SW 1271 (cell line): ENCODE results near the gene MRPL37.

Experiments
- DNase-seq, 2 experiments: peaks; one replicate each; lab custom pipeline; 2025; lab: John Stamatoyannopoulos, UW

Gene MRPL37

DNA sequence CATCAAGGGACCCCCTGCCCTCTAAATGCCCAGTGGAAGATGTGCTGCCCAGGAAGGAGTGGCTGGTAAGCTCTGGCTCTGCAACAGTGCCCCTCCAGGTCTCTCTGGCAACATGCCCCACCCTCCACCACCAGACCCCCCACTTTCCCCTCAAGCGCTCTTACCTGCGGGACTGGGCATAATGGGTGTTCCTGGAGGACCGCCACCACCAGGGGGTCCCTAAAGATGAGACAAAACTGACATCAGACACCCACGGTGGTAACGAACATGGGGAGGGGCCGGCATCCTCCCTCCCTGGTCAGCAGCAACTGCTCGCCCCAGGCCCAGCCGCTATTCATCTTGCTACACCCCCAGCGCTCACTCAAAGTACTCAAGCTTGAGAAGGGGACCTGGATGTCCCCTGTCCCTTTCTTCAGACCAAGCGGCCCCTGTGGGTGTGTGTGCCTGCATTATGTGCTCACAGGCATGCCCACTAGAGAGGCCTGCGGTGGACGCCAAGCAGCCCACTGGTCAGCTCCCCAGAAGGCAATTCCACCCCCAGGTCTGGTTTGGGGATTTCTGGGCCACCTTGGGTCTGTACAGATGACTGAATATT, 40.9 kb downstream of the MRPL37 start:
- DNase-seq = no peak

- no peak for DNase-seq
These were observed 41.4 kb downstream of the MRPL37 start for GRCh38 chr1:54241364-54241763.

GRCh38 chr1:54243022-54243421, 43.1 kb downstream of the MRPL37 start:
- no peak for DNase-seq

DNA sequence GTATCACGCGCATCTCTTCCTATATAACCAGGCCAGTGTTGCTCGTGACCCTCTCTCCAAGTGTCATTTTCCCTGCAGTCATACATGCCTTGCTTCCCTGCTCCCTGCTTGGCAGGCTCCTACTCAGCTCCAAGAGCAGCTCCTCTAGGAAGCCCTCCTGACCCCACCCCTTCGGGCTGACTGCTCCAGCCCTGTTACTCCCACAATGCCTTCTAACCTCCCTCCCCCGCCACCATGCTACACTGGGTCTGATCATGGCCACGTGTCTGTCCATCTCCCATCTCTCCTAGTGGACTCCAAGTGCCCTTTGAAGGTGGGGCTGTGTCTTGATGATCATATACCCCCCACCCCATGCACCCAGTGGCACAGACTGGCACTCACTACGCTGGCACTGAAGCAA, 44.7 kb downstream of the MRPL37 start:
- DNase-seq = no peak

DNA sequence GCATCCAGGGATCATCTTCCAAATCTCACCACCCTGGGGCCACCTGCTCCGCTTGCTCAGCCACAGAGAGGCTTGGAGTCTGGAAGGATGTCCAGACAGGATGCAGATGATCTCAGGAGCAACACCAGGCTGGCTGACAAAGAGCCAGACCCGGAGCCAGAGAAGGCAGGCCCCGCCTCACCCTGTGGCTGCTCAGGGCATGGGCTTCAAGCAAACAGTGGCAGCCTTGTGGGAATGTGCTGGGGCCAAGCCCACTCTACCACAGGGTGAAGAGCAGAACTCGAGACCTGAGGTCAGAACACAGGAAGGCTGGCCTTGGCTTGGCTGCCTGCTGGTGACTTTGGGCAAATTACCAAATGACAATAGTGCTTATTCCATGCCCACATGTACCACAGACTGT, 45.5 kb downstream of the MRPL37 start:
- no peak for DNase-seq

DNA sequence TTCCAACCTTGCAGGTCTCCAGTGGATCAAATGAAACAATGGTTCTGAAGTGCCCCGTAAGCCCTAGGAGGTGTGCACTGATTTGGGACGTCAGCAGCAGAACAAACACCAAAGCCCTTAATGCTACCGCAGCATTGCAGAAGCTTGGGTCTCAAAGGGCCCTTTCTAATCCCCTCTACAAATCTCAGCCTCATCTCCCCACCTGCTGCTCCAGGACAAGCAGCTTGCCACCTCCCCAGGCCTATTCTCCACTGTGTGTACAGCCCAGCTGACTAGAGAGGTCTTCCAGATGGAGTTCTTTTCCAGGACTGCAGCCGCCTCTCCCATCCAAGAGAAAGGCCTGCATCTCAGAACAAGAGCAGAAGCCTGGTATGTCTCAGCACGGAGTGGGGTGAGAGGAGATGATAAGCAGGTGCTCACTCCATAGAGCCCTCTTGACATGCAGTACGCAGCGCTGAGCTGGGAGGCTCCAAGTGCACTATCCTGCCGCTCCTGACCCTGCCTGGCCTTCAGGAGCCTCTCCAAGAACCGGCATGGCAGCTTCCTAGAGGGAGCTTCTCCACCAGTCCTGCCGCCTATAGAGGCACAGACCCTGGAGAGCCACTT, 46.3 kb downstream of the MRPL37 start:
- DNase-seq = no peak

GRCh38 chr1:54247863-54248515, 48.0 kb downstream of the MRPL37 start:
- DNase-seq = no peak

- DNase-seq = no peak
These were observed 49.0 kb downstream of the MRPL37 start for GRCh38 chr1:54248966-54249365.

- DNase-seq = peak; percentile 30 to 55
These were observed 50.0 kb downstream of the MRPL37 start for GRCh38 chr1:54249819-54250435.

GRCh38 chr1:54250670-54251069, 50.7 kb downstream of the MRPL37 start:
- DNase-seq = no peak

DNA sequence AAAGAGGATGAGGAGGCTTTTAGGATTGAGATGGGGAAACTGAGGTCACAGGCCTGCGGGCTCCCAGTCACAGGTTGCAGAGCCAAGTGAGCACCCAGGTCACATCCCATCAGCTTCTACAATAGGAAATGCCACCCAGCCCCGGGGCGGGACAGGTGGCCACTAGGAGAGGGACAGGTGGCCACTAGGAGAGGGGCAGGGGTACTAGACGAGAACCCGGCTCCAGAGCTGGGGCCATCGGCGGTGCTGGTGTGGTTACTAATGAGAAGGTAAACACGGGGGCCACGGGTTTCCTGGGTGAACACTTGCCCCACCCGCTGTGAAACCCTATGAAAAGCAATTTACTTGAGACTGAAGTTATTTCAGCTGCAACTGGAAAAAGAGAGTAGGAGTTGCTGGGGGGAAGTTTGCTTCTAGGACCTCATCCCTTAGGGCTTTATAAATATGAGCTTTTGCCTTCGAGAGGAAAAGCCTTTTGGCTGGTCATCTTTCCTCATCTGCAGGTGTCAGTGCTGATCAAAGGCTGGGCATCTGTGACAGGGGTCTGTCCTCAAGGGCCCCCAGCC, 52.5 kb downstream of the MRPL37 start:
- DNase-seq = no peak

- peak; percentile 56 to 58 for DNase-seq
These were observed 53.5 kb downstream of the MRPL37 start for GRCh38 chr1:54253480-54253879.

DNA sequence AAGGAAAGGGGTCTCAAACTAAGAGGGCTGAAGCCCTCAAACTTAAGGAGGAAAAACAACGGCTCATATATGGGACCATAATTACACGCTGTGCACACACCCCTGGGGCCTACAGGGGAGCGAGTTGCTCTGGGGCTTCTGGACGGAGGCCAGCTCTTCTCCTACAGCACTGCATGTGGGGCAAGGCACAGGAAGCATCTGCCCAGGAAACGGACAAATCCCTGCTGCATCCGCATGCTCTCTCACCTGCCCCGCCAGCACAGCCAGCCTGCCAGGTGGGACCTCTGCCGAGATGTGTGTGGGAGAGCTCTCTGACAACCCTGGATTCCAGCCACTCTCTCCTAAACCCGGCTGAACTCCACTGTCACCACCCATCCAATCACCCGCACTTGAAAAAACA, 54.1 kb downstream of the MRPL37 start:
- no peak for DNase-seq

DNA sequence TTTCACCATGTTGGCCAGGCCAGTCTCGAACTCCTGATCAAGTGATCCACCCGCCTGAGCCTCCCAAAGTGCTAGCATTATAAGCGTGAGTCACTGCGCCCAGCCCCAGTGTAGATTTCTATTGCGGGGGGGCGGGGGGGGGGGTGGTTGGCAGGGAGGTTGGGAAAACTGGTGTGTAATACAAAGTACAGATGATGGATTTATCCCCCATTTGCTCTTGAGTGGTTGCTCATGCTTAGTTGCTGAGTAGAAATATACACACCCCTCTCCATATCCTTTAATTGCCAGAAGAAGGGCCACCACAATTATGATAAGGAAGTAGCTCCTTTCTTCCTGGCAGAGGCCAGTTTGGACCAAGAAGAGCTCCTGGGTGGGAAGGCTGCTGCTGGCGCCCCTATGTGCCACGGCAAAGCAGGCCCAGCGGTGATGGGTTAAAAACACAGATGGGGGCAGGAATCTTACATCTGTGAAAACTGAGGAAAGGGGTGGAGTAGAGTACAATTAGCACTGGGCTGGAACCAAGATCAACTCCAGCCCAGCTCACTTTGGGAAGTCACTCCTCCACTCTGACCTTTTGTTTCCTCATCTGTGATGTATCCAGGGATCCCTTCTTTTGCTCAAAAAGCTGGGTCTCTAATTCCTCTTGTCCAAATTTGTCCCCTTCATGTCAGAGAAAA, 55.2 kb downstream of the MRPL37 start:
- DNase-seq = no peak

GRCh38 chr1:54256522-54257345, 56.8 kb downstream of the MRPL37 start:
- no peak for DNase-seq

GRCh38 chr1:54257346-54257620, 57.3 kb downstream of the MRPL37 start:
- no peak for DNase-seq

GRCh38 chr1:54257876-54258275, 57.9 kb downstream of the MRPL37 start:
- no peak for DNase-seq

- DNase-seq = no peak
These were observed 59.7 kb downstream of the MRPL37 start for GRCh38 chr1:54259546-54260140.

GRCh38 chr1:54260810-54261209, 60.8 kb downstream of the MRPL37 start:
- DNase-seq = no peak

GRCh38 chr1:54262244-54262643, 62.3 kb downstream of the MRPL37 start:
- no peak for DNase-seq

DNA sequence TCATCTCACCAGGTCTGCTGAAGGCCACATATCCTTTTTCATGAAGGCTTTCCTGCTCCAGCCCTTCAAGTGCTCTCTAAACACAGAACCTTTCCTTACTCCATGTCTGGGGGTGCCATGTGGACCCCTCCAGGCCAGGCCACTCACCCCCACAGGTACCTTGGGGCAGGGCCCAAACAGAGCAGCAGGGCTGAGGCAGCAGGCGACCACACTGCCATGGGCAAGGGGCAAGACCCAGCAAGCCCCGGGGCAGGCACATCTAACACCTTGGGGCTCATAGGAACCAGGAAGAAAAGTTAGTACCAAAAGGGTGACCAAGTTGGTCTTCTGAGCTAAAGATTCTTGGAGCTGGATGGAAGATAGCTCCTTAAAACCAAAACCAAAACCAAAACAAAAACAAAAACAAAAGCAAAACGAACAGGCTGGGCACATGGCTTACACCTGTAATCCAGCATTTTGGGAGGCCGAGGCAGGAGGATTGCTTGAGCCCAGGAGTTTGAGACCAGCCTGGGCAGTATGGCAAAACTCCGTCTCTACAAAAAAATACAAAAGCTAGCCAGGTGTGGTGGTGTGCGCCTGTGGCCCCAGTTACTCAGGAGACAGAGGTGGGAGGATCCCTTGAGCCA, 63.7 kb downstream of the MRPL37 start:
- DNase-seq = no peak
